A673 (cell line): Measurements from ENCODE around the gene ACVR2B. TPM values are rescaled to one million over a fixed set of nuclear protein-coding genes. Genes with fewer than 3 reads are reported as not detected.
"Not testable (repeated sequence)": the region's sequence is repeated elsewhere in the genome, so short reads cannot be mapped to it uniquely, and the experiment has no call there.

Source experiments
- BruUV-seq: library from RNA; stranded (reverse); fragments of 400-500 nt; replicated peaks from 2 replicates; lab custom pipeline; 2021; lab: Mats Ljungman, UMichigan
- CTCF ChIA-PET: fragments of 300-600 bp; sonication (Branson Sonifier 250); formaldehyde crosslinking; loops from one replicate; lab custom pipeline; 2022; ENCODE audit warnings: antibody characterized with exemption; lab: Charles Lee
- POLR2A ChIA-PET: fragments of 300-600 bp; sonication (Branson Sonifier 250); formaldehyde crosslinking; loops from one replicate; lab custom pipeline; 2022; ENCODE audit warnings: antibody characterized with exemption; ENCODE audit not compliant: low non-redundant PET; lab: Charles Lee
- DNase-seq: peaks from one replicate; pipeline ENCODE4 v3.0.0-alpha.2; 2015; ENCODE audit warnings: low spot score
- H3K27ac ChIP-seq: fragments of 200-600 bp; sonication (generic); 2 replicates; pipeline ENCODE4 v1.5.1; 2016; ENCODE audit warnings: mixed run types, low read depth, mild to moderate bottlenecking, mixed read lengths, antibody characterized with exemption, low read length; ENCODE audit not compliant: poor library complexity, severe bottlenecking
- H3K27me3 ChIP-seq: fragments of 200-600 bp; sonication (generic); replicated peaks from 2 replicates; pipeline ENCODE4 v1.6.1; 2017; ENCODE audit warnings: mixed run types, low read depth, mild to moderate bottlenecking, mixed read lengths, antibody characterized with exemption, low read length; ENCODE audit not compliant: insufficient read depth, poor library complexity
- H3K36me3 ChIP-seq: fragments of 200-600 bp; sonication (generic); 2 replicates; pipeline ENCODE4 v1.6.1; 2016; ENCODE audit warnings: mixed run types, mild to moderate bottlenecking, mixed read lengths, antibody characterized with exemption, low read length; ENCODE audit not compliant: insufficient read depth, poor library complexity, severe bottlenecking
- H3K4me1 ChIP-seq: fragments of 200-600 bp; sonication (generic); 2 replicates; pipeline ENCODE4 v1.6.1; 2017; ENCODE audit warnings: mixed run types, mild to moderate bottlenecking, mixed read lengths, antibody characterized with exemption, low read length; ENCODE audit not compliant: insufficient read depth, poor library complexity, severe bottlenecking
- H3K4me3 ChIP-seq: fragments of 200-600 bp; sonication (generic); 2 replicates; pipeline ENCODE4 v1.5.1; 2016; ENCODE audit warnings: low read depth, mixed run types, mild to moderate bottlenecking, mixed read lengths, low read length; ENCODE audit not compliant: poor library complexity, severe bottlenecking
- H3K9me3 ChIP-seq: fragments of 200-600 bp; sonication (generic); 2 replicates; pipeline ENCODE4 v1.6.1; 2016; ENCODE audit warnings: mixed run types, low read depth, mild to moderate bottlenecking, mixed read lengths, antibody characterized with exemption, low read length; ENCODE audit not compliant: poor library complexity, severe bottlenecking
- EZH2 ChIP-seq: fragments of 200-600 bp; sonication (generic); IDR thresholded peaks from 2 replicates; pipeline ENCODE4 v1.6.1; 2017; ENCODE audit warnings: borderline replicate concordance, low read depth, mild to moderate bottlenecking, mixed read lengths, antibody characterized with exemption, low read length; ENCODE audit not compliant: poor library complexity, severe bottlenecking
- intact Hi-C: fragments of 100-400 bp; cut with micrococcal nuclease; formaldehyde crosslinking; loops from one replicate; pipeline ENCODE4 v1.10.0; 2022; ENCODE audit not compliant: unreplicated experiment
- total RNA-seq: library from RNA; stranded (reverse); gene quantifications from 2 replicates; pipeline ENCODE4 v1.2.3, GENCODE V29; 2021
- TF ChIP-seq, protein P1 (sequence below): fragments of 300-800, 200-600 bp; sonication (generic); conservative IDR thresholded peaks from 2 replicates; pipeline ENCODE4 v1.5.1; 2017; ENCODE audit warnings: low read depth, mild to moderate bottlenecking, antibody characterized with exemption, low read length, moderate library complexity, mixed read lengths

The ACVR2B gene
- total RNA-seq, 1 experiment from 2014 or later = 6.4 TPM

DNA sequence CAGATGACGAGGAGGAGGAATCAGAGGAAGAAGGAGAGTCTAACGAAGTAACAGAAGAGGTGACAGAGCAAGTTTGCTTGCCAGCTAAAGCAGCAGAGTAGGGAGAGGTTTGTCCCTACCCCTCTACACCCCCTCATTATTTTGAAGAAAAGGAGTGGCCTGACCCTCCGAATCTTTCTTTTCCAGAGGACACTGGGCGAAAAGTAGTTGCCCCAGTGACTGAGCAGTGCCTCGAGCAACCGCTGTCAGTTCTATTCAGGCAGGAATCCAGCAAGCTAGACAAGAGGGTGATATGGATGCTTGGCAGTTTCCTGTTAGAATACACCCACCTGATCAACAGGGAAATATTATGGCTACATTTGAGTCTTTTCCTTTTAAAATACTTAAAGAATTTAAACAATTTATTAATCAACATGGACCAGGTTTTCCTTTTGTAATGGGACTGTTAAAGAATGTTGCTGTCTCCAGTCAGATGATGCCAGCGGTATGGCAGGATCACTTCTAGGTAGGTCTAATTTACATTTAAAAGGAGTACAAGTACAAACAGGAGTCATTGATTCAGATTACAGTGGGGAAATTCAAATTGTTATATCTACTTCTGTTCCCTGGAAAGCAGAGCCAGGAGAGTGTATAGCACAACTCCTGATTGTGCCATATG, 31.9 kb upstream of the ACVR2B start:
- intact Hi-C loops = no loop called here
- TF ChIP-seq, protein P1, sequence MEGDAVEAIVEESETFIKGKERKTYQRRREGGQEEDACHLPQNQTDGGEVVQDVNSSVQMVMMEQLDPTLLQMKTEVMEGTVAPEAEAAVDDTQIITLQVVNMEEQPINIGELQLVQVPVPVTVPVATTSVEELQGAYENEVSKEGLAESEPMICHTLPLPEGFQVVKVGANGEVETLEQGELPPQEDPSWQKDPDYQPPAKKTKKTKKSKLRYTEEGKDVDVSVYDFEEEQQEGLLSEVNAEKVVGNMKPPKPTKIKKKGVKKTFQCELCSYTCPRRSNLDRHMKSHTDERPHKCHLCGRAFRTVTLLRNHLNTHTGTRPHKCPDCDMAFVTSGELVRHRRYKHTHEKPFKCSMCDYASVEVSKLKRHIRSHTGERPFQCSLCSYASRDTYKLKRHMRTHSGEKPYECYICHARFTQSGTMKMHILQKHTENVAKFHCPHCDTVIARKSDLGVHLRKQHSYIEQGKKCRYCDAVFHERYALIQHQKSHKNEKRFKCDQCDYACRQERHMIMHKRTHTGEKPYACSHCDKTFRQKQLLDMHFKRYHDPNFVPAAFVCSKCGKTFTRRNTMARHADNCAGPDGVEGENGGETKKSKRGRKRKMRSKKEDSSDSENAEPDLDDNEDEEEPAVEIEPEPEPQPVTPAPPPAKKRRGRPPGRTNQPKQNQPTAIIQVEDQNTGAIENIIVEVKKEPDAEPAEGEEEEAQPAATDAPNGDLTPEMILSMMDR = no peak
- no peak for TF ChIP-seq EZH2
- H3K4me3 ChIP-seq = no peak overlapping the region
- no peaks in the 10 kb centered on the region for H3K27me3 ChIP-seq
- POLR2A ChIA-PET = no interaction called here
- no peaks in the 10 kb centered on the region for H3K4me1 ChIP-seq
- CTCF ChIA-PET = no interaction called here
- H3K36me3 ChIP-seq = no peaks in the 10 kb centered on the region
- no peaks in the 10 kb centered on the region for H3K9me3 ChIP-seq
- no peak for DNase-seq
- BruUV-seq = no TSS peak
- no peak overlapping the region for H3K27ac ChIP-seq

DNA sequence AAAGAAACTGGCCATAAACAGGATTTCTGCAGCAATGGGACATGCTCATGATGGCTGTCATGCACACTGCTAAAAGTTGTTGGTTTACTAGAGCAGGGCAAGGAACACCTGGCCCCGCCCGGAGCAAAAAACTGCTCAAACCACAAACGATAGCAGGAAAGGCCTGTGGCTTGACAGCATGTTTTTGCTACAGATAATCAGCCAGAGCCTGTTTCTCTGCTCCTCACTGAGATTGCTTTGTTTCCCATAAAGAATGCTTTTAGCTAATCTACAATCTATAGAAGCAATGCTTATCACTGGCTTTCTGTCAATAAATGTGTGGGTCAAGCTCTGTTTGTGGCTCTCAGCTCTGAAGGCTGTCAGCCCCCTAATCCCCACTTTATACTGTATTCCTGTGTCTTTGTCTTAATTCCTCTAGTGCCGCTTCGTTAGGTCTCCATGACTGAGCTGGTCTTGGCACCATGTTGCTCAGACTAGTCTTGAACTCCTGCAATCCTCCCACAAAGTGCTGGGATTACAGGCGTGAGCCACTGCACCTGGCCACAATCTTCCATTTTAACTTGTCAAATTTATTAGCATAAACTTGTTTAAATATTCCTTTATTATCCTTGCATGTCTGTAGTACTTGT, 26.8 kb upstream of the ACVR2B start:
- not testable (repeated sequence) for BruUV-seq, H3K4me1 ChIP-seq, H3K4me3 ChIP-seq

DNA sequence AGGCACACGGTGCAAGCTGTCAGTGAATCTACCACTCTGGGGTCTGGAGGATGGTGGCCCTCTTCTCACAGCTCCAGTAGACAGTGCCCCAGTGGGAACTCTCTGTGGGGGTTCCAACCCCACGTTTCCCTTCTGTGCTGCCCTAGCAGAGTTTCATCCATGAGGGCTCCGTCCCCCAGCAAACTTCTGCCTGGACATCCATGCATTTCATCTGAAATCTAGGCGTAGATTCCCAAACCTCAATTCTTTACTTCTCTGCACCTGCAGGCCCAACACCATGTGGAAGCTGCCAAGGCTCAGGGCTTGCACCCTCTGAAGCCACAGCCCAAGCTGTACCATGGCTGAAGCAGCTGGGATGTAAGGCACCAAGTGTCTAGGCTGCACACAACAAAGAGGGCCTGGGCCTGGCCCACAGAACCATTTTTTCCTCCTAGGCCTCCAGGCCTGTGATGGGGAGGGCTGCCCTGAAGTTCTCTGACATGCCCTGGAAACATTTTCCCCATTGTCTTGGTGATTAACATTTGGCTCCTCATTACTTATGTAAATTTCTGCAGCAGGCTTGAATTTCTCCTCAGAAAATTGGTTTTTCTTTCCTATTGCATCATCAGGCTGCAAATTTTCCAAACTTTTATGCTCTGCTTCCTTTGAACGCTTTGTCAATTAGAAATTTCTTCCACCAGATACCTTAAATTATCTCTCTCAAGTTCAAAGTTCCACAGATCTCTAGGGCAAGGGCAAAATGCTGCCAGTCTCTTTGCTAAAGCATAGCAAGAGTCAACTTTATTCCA, 20.6 kb upstream of the ACVR2B start:
- H3K4me3 ChIP-seq, H3K4me1 ChIP-seq, intact Hi-C loops, H3K9me3 ChIP-seq, BruUV-seq, DNase-seq, H3K27ac ChIP-seq, H3K27me3 ChIP-seq, CTCF ChIA-PET, H3K36me3 ChIP-seq, POLR2A ChIA-PET: not testable (repeated sequence)

More for the DNA sequence above, 26.8 kb upstream of the ACVR2B start:
- CTCF ChIA-PET, POLR2A ChIA-PET, H3K27me3 ChIP-seq, DNase-seq, H3K36me3 ChIP-seq, intact Hi-C loops, H3K9me3 ChIP-seq, H3K27ac ChIP-seq: not testable (repeated sequence)

DNA sequence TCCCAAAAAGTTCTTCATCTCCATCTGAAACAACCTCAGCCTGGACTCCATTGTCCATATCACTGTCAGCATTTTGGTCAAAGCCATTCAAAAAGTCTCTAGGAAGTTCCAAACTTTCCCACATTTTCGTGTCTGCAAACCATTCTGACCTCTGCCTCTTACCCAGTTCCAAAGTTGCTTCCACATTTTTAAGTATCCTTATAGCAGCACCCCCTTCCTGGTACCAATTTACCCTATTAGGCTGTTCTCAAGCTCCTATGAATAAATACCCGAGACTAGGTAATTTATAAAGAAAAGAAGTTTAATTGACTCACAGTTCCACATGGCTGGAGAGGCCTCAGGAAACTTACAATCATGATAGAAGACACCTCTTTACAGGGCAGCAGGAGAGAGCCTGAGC, 20.0 kb upstream of the ACVR2B start:
- DNase-seq, H3K27ac ChIP-seq, H3K36me3 ChIP-seq, CTCF ChIA-PET, H3K4me3 ChIP-seq, BruUV-seq, POLR2A ChIA-PET, H3K9me3 ChIP-seq, H3K27me3 ChIP-seq, intact Hi-C loops, H3K4me1 ChIP-seq: not testable (repeated sequence)

DNA sequence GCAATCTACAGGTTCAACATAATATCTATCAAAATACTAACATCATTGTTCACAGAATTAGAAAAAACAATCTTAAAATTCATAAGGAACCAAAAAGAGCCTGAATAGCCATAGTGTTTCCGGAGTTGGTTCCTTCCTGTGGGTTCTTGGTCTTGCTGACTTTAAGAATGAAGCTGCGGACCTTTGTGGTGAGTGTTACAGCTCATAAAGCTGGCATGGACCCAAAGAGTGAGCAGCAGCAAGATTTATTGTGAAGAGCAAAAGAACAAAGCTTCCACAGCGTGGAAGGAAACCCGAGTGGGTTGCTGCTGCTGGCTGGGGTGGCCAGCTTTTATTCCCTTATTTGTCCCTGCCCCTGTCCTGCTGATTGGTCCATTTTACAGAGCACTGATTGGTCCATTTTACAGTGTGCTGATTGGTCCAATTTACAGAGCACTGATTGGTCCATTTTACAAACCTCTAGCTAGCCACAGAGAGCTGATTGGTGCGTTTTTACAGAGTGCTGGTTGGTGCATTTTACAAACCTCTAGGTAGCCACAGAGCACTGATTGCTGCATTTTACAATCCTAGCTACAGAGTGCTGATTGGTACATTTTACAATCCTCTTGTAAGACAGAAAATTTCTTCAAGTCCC, 15.1 kb upstream of the ACVR2B start:
- intact Hi-C loops, DNase-seq, H3K4me3 ChIP-seq, BruUV-seq, H3K9me3 ChIP-seq, H3K4me1 ChIP-seq, POLR2A ChIA-PET, CTCF ChIA-PET, H3K27me3 ChIP-seq, H3K27ac ChIP-seq, H3K36me3 ChIP-seq: not testable (repeated sequence)

DNA sequence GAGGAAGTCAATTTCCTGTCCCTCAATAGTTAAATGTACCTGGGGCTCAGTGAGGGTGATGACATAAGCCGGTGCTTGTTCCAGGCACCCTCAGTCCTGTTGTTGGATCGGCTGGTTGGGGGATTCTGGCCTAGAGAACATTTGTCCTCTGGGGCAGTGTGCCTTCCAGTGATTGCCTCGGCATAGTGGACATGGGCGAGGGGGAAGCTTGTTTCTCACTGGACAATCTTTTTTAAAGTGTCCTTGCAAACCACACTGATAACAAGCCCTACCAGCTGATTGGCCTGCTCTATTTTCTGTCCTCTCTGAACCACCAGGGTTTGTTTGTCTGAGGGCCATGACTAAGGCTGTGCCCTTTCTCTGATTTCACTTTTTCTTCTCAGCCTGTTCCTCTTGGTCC, 10.5 kb upstream of the ACVR2B start:
- H3K27ac ChIP-seq, CTCF ChIA-PET, H3K4me1 ChIP-seq, H3K9me3 ChIP-seq, H3K36me3 ChIP-seq, DNase-seq, intact Hi-C loops, H3K27me3 ChIP-seq, POLR2A ChIA-PET, H3K4me3 ChIP-seq, BruUV-seq: not testable (repeated sequence)
